Caco-2 (cell line): Measurements from ENCODE around the gene COL6A2. TPM values are rescaled to one million over a fixed set of nuclear protein-coding genes. Genes with fewer than 3 reads are reported as not detected.
"Not testable (repeated sequence)": the region's sequence is repeated elsewhere in the genome, so short reads cannot be mapped to it uniquely, and the experiment has no call there.

Source experiments
- BruUV-seq: library from RNA; stranded (reverse); fragments of 400-500 nt; replicated peaks from 2 replicates; lab custom pipeline; 2021; lab: Mats Ljungman, UMichigan
- CTCF ChIA-PET: fragments of 300-600 bp; sonication (Branson Sonifier 250); formaldehyde crosslinking; loops from one replicate; lab custom pipeline; 2022; ENCODE audit warnings: antibody characterized with exemption; lab: Charles Lee
- POLR2A ChIA-PET: fragments of 300-600 bp; sonication (Branson Sonifier 250); formaldehyde crosslinking; loops from one replicate; lab custom pipeline; 2022; ENCODE audit warnings: antibody characterized with exemption; lab: Charles Lee
- DNase-seq, 2 experiments: peaks; one replicate each; pipeline versions ENCODE4 v3.0.0 to v3.0.0-alpha.2; 2020 to 2022
- H3K27me3 ChIP-seq: replicated peaks from 2 replicates; pipeline ENCODE4 v1.6.0; 2011; ENCODE audit warnings: low read length; ENCODE audit not compliant: control insufficient read depth, insufficient read depth
- H3K36me3 ChIP-seq: 2 replicates; pipeline ENCODE4 v1.5.1; 2011; ENCODE audit warnings: low read length; ENCODE audit not compliant: control insufficient read depth, insufficient read depth
- H3K4me1 ChIP-seq: fragments of 250-450 bp; sonication (Bioruptor Pico); 2 replicates; pipeline ENCODE4 v1.5.1; 2020; ENCODE audit warnings: mild to moderate bottlenecking
- H3K4me3 ChIP-seq: 2 replicates; pipeline ENCODE4 v1.5.1; 2011; ENCODE audit warnings: low read depth, mild to moderate bottlenecking, control low read depth, low read length
- H3K9me3 ChIP-seq: fragments of 250-450 bp; sonication (Bioruptor Pico); 2 replicates; pipeline ENCODE4 v1.5.1; 2020; ENCODE audit warnings: mild to moderate bottlenecking, moderate library complexity
- H3K27ac Mint-ChIP-seq: one replicate; pipeline ENCODE4 v1.8.0; 2022; ENCODE audit warnings: mixed read lengths; ENCODE audit not compliant: unreplicated experiment
- H3K27me3 Mint-ChIP-seq: one replicate; pipeline ENCODE4 v1.8.0; 2022; ENCODE audit warnings: mixed read lengths; ENCODE audit not compliant: insufficient read depth, unreplicated experiment
- H3K36me3 Mint-ChIP-seq: one replicate; pipeline ENCODE4 v1.8.0; 2022; ENCODE audit warnings: mild to moderate bottlenecking, mixed read lengths; ENCODE audit not compliant: insufficient read depth, unreplicated experiment
- H3K4me1 Mint-ChIP-seq: one replicate; pipeline ENCODE4 v1.8.0; 2022; ENCODE audit warnings: low read depth, mixed read lengths; ENCODE audit not compliant: unreplicated experiment
- H3K4me3 Mint-ChIP-seq: one replicate; pipeline ENCODE4 v1.8.0; 2022; ENCODE audit warnings: mild to moderate bottlenecking, moderate library complexity, mixed read lengths; ENCODE audit not compliant: unreplicated experiment
- H3K9me3 Mint-ChIP-seq: one replicate; pipeline ENCODE4 v1.8.0; 2022; ENCODE audit warnings: mixed read lengths; ENCODE audit not compliant: unreplicated experiment
- intact Hi-C: fragments of 100-400 bp; cut with micrococcal nuclease; formaldehyde crosslinking; loops from one replicate; pipeline ENCODE4 v1.10.0; 2022; ENCODE audit not compliant: unreplicated experiment
- total RNA-seq: library from RNA; stranded (reverse); gene quantifications from 2 replicates; pipeline ENCODE4 v1.2.3, GENCODE V29; 2022
- TF ChIP-seq, protein P1 (sequence below), 2 experiments: fragments of 200-600 bp in 1 of 2; IDR thresholded peaks; 1 replicate in 1 of 2; 2 replicates in 1 of 2; pipeline versions ENCODE4 v1.5.1 to v1.8.0; 2011 to 2022; ENCODE audit warnings: antibody characterized with exemption in 1 of 2, control low read depth in 1 of 2, inconsistent platforms in 1 of 2, low read depth in 1 of 2, low read length in 1 of 2, mild to moderate bottlenecking in 1 of 2, moderate library complexity in 1 of 2; ENCODE audit not compliant: insufficient read depth in 1 of 2, severe bottlenecking in 1 of 2, unreplicated experiment in 1 of 2

The COL6A2 gene
- total RNA-seq, 1 experiment from 2014 or later = 8.8 TPM

DNA sequence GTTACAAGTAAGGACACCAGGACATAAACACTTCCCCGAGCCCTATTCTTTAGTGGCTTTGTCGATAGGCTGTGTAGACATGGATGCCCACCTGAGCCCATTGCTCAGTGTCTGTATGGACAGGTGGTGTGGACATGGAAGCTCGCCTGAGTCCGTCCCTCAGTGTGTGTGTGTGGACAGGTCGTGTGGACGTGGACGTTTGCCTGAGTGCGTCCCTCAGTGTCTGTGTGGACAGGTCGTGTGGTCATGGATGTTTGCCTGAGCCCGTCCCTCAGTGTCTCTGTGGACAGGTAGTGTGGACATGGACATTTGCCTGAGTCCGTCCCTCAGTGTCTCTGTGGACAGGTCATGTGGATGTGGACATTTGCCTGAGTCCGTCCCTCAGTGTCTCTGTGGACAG lies 38.7 kb upstream of the COL6A2 start:
- BruUV-seq = no TSS peak
- peak in 1 of 2 experiments; percentile 7 for DNase-seq
- TF ChIP-seq, protein P1, sequence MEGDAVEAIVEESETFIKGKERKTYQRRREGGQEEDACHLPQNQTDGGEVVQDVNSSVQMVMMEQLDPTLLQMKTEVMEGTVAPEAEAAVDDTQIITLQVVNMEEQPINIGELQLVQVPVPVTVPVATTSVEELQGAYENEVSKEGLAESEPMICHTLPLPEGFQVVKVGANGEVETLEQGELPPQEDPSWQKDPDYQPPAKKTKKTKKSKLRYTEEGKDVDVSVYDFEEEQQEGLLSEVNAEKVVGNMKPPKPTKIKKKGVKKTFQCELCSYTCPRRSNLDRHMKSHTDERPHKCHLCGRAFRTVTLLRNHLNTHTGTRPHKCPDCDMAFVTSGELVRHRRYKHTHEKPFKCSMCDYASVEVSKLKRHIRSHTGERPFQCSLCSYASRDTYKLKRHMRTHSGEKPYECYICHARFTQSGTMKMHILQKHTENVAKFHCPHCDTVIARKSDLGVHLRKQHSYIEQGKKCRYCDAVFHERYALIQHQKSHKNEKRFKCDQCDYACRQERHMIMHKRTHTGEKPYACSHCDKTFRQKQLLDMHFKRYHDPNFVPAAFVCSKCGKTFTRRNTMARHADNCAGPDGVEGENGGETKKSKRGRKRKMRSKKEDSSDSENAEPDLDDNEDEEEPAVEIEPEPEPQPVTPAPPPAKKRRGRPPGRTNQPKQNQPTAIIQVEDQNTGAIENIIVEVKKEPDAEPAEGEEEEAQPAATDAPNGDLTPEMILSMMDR (IDR thresholded peaks at IDR 0.05; ENCODE audit: insufficient read depth in 1 of 2, low read depth in 1 of 2, low read length in 1 of 2, severe bottlenecking in 1 of 2, unreplicated experiment in 1 of 2) = no peak
- Histone ChIP-seq H3K4me1 (no peaks in the 10 kb centered on the region), H3K36me3 (no peaks in the 10 kb centered on the region), H3K27me3 (no peaks in the 10 kb centered on the region), H3K9me3 (peaks cover 9% of the 10 kb centered on the region; the same call in 1 of the 2 replicates), H3K4me3 (no peak overlapping the region)
- H3K9me3 Mint-ChIP-seq = peaks cover 24% of the 10 kb centered on the region
- CTCF ChIA-PET = no interaction called here
- H3K4me3 Mint-ChIP-seq = no peak overlapping the region
- H3K36me3 Mint-ChIP-seq = peaks cover 4% of the 10 kb centered on the region
- intact Hi-C loops = no loop called here
- POLR2A ChIA-PET = no interaction called here
- H3K27me3 Mint-ChIP-seq = no peaks in the 10 kb centered on the region
- no peak overlapping the region for H3K27ac Mint-ChIP-seq
- no peaks in the 10 kb centered on the region for H3K4me1 Mint-ChIP-seq

DNA sequence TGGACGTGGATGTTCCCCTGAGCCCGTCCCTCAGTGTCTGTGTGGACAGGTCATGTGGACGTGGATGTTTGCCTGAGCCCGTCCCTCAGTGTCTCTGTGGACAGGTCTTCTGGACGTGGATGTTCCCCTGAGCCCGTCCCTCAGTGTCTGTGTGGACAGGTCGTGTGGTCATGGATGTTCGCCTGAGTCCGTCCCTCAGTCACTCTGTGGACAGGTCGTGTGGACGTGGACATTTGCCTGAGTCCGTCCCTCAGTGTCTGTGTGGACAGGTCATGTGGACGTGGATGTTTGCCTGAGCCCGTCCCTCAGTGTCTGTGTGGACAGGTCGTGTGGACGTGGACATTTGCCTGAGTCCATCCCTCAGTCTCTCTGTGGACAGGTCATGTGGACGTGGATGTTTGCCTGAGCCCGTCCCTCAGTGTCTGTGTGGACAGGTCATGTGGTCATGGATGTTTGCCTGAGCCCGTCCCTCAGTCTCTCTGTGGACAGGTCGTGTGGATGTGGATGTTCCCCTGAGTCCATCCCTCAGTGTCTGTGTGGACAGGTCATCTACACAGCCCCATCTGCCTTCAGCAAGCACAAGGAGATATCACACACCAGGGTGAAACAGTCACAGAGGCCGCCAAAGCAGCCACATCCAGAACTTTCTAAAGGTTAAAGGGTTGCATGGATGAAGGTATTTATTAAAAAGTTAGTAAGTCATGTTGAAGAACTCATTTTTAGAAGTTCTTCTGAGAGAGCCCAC lies 38.0 kb upstream of the COL6A2 start:
- H3K36me3 Mint-ChIP-seq, H3K4me1 Mint-ChIP-seq, H3K27me3 Mint-ChIP-seq, H3K4me1 ChIP-seq, H3K36me3 ChIP-seq, H3K27me3 ChIP-seq, H3K4me3 Mint-ChIP-seq, BruUV-seq, H3K27ac Mint-ChIP-seq, H3K4me3 ChIP-seq, POLR2A ChIA-PET, CTCF ChIA-PET, intact Hi-C loops, H3K9me3 ChIP-seq: not testable (repeated sequence)
- DNase-seq = peak in 1 of 2 experiments; percentile 14
- H3K9me3 Mint-ChIP-seq = peaks cover 24% of the 10 kb centered on the region

DNA sequence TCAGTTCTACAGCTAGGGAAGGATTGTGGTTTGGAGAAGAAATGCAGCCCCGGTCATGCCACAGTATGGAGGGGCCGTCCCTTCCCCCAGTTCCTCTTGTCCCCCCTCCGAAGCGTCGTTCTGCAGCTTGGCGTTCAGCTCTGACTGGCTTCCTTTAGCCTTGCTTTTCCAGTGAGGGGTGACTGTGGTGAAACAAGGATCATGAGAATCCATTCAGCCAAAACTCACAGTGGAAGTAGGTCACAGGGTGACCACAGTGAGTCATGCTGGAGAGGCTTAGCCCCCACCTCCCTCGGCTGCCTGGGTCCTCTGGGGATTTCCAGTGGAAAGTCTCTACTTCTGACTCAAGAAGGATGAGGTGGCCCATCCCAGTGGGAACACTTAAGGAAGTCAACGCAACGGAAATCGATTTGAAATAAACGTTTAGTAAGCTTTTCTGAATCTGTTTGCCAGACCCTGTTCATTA lies 37.3 kb upstream of the COL6A2 start:
- Mint-ChIP-seq H3K27me3 (no peaks in the 10 kb centered on the region), H3K36me3 (peaks cover 4% of the 10 kb centered on the region), H3K9me3 (peaks cover 24% of the 10 kb centered on the region), H3K4me3 (no peak overlapping the region), H3K4me1 (peaks cover 7% of the 10 kb centered on the region), H3K27ac (no peak overlapping the region)
- ChIA-PET POLR2A (no interaction called here), CTCF (no interaction called here)
- intact Hi-C loops = no loop called here
- Histone ChIP-seq H3K27me3 (no peaks in the 10 kb centered on the region), H3K36me3 (no peaks in the 10 kb centered on the region), H3K4me3 (no peak overlapping the region), H3K4me1 (no peaks in the 10 kb centered on the region; the same call in 1 of the 2 replicates), H3K9me3 (peaks cover 9% of the 10 kb centered on the region; the same call in 1 of the 2 replicates)
- peak in 1 of 2 experiments; percentile 6 for DNase-seq
- no TSS peak for BruUV-seq
- TF ChIP-seq, protein P1 (IDR thresholded peaks at IDR 0.05; ENCODE audit: insufficient read depth in 1 of 2, low read depth in 1 of 2, low read length in 1 of 2, severe bottlenecking in 1 of 2, unreplicated experiment in 1 of 2) = no peak
